Urinary bladder (tissue), 4 donors: ENCODE results near the gene TM4SF18. TPM values are rescaled to one million over a fixed set of nuclear protein-coding genes. Genes with fewer than 3 reads are reported as not detected.
"Not testable (repeated sequence)": the region's sequence is repeated elsewhere in the genome, so short reads cannot be mapped to it uniquely, and the experiment has no call there.

Experiments
- DNase-seq: peaks from one replicate; pipeline ENCODE4 v3.0.0-alpha.2; 2015; ENCODE audit errors: extremely low spot score
- H3K27ac ChIP-seq: one replicate; pipeline ENCODE4 v1.5.1; 2013; ENCODE audit warnings: low read depth, mild to moderate bottlenecking, moderate library complexity
- H3K36me3 ChIP-seq: one replicate; pipeline ENCODE4 v1.6.1; 2013; ENCODE audit warnings: mild to moderate bottlenecking, moderate library complexity; ENCODE audit not compliant: insufficient read depth
- H3K4me1 ChIP-seq: one replicate; pipeline ENCODE4 v1.6.1; 2013; ENCODE audit warnings: mild to moderate bottlenecking, moderate library complexity; ENCODE audit not compliant: insufficient read depth
- H3K4me3 ChIP-seq: one replicate; pipeline ENCODE4 v1.5.1; 2013; ENCODE audit warnings: low read depth, low read length
- WGBS: extraction: QIAGEN DNeasy Blood & Tissue Kit; methylation state at CpG from one replicate; pipeline ENCODE4 v1.1.7; 2013; 5-methylcytosine and 5-hydroxymethylcytosine counted together
- polyA plus RNA-seq: library from polyadenylated mRNA; stranded (reverse); fragments of 200-250 nt; gene quantifications from one replicate; pipeline ENCODE4 v1.2.3, GENCODE V29; 2013
- total RNA-seq: library from RNA; depleted of rRNA; stranded (reverse); fragments of >200 nt; gene quantifications from one replicate; pipeline ENCODE4 v1.2.3, GENCODE V29; 2014
- donor health status: healthy with polysubstance abuse.
- donor health status: healthy.

TM4SF18 gene
- total and polyA plus RNA-seq, 2 donors, result 3.2 to 33.4 TPM

DNA sequence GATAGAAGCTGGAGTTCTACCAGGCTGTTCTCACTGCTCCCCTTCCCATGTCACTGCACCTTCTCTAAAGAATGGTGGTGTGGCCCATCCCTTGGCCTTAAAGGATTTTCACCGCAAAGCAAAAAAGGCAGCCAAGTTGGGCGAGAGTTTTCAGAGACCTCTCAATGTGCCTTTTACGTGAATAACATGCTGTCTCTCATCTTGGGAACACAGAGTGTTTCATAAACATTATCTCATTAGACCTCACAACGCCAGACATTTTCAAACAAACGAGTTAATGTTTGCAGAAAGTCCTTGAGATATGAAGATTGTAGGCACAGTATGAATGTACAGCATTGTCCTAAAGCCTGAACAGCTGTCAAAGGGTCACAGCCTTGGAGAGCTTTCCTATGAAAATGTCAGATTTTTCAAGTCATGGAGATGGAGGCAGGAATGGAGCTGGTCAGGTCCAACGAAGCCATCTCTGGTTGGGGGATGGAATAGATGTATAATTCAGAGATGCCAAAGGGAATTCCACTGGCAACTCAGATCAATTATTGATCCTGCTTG, 22.7 kb upstream of the TM4SF18 start:
- Histone ChIP-seq H3K36me3 (no peaks in the 10 kb centered on the region), H3K4me3 (no peak overlapping the region), H3K4me1 (no peaks in the 10 kb centered on the region), H3K27ac (no peak overlapping the region)
- DNase-seq, result no peak
- 41% methylated on average over 6 of the region's 6 CpGs for WGBS

DNA sequence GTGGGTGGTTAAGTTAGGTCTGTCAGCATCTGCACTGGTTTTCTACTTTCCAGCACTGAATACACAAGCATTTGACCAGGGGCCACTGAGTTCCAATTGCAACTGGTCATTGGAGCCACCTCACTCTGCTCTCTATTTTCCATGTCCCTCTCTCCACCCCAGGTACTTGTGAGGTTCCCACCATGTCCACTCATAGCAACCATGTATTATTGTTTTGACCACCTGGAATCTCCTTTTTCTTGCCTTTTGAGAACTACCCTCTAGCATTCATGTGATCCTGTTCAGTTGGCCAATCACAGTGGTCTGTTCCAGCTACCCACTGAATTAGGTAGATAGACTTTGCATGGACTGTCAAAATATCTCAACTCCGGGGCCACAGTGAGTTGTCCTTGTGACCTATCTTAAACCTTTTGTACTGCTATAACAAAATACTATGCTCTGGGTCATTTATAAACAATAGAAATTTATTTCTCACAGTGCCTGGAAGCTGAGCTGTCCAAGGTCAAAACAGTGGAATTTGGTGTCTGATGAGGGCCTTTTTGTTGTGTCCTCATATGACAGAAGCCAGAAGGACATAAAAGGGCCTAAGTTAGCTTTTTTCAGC, 20.2 kb upstream of the TM4SF18 start:
- no peak for DNase-seq
- Histone ChIP-seq H3K4me1 (no peaks in the 10 kb centered on the region), H3K4me3 (no peak overlapping the region), H3K27ac (no peak overlapping the region), H3K36me3 (no peaks in the 10 kb centered on the region)
- 80% methylated on average over 1 of the region's 1 CpG for WGBS

DNA sequence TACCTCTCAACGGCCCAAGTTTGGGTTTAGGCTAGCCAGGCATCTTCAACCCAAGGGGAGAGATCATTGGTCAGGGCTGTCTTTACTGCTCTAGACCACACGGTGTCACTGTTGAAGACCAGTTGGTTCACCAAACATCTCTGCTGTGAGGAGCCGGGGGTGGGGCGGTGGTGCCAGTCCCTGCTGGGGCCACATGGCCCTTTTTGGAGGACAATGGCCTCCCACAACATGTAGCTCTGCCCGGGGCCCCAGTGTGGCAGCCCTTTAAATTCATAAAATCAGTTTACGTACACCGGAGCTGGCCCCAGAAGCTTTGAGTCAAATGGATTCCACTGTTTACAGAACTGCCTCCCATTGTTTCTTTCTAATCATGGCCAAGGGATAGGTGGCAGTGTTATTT, 19.1 kb upstream of the TM4SF18 start:
- no peak for DNase-seq
- no peak overlapping the region for H3K27ac ChIP-seq
- 49% methylated on average over 7 of the region's 7 CpGs for WGBS

DNA sequence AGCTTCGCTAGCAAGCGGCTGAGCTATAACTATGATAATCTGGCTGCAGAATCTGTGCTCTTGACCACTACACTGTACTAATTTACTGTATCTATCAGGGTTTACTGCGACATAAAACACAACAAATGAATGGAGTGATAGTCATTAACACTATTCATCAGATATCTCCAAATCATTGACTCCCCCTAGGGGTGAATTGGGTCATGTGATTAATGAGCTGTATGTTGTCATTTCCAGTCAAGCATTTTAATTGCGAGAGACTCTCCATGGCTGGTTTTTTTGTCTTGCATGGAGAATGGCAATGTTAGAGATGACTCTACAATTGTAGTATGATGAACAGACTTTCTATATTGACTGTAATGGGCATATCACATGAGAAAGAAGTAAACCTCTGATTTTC, 10.5 kb upstream of the TM4SF18 start:
- Histone ChIP-seq H3K4me3 (no peak overlapping the region), H3K27ac (no peak overlapping the region), H3K4me1 (no peaks in the 10 kb centered on the region), H3K36me3 (no peaks in the 10 kb centered on the region)
- no peak for DNase-seq
- 91% methylated on average over 4 of the region's 4 CpGs for WGBS

More for the DNA sequence above, 19.1 kb upstream of the TM4SF18 start:
- no peaks in the 10 kb centered on the region for H3K4me1 ChIP-seq
- H3K4me3 ChIP-seq, result no peak overlapping the region
- H3K36me3 ChIP-seq, result no peaks in the 10 kb centered on the region

DNA sequence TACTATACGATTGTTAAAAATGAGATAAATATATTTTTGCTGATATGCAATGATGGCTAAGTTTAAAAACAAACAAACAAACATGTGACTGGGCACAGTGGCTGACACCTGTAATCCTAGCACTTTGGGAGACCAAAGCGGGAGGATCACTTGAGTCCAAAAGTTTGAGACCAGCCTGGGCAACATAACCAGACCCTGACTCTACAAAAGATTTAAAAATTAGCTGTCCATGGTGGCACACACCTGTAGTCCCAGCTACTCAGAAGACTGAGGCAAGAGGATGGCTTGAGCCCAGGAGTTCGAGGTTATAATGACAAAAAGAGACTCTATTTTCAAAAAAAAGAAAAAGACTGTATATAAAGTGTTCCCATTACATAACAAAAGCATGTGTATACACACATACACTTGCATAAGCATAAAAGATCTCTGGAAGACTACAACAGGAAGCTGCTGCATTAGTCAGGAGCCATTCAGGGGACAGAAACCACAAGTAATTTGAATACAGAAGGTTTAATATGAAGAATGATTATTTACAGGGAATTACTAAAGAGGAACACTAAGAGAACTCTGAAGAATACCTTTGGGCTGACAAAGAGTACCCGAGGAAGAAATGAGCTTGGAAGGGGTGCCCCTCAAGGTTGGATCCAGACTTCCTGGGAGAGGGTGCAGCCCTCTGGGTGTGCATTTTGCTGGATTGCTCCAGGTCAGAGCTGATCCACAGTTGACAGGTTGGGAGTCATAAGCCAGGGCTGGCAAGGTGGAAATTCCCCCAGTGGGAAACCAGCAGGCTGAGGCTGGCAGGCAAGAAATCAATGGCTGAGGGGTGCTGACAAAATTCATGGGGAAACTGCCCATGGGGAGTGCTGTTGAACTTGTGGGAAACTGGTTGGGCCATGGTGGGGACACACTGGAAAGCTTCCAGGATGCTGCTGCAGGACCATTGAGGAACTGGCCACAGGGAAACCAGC, 9.3 kb upstream of the TM4SF18 start:
- Histone ChIP-seq H3K4me1 (no peaks in the 10 kb centered on the region), H3K27ac (no peak overlapping the region), H3K36me3 (no peaks in the 10 kb centered on the region), H3K4me3 (no peak overlapping the region)
- WGBS, result 82% methylated on average over 4 of the region's 4 CpGs
- no peak for DNase-seq

DNA sequence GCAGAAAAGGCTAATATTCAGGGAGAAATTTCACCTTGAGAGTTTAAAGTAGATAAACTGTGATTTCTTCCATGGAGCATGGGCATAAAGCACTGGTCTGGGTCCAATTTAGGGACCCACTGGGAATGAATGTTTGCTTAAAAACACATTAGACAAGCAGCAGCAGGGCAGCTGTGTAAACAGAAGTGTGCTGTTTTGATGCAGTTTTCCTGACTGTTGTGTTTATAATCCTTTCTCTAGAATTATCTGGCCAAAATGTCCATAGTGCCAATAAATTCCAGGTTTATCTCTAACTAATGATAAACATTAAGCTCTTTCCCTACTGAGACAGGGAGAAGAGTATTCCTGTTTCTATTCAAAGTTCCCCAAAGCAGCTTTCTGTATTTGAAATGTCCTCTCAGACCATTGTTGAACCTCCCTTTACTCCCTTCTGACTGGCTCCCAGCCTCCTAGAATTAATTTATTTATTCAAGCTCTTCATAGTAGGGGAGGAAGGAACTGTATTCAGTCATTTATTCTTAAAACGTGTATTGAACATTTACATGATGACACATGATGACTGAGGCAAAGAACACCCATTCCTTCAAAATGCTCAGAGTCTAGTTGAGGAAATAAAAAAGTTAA, 7.0 kb upstream of the TM4SF18 start:
- Histone ChIP-seq H3K27ac (peak overlapping the region; percentile 59), H3K4me1 (no peaks in the 10 kb centered on the region), H3K4me3 (no peak overlapping the region), H3K36me3 (no peaks in the 10 kb centered on the region)
- WGBS, result 23% methylated on average over 1 of the region's 1 CpG
- DNase-seq, result no peak

DNA sequence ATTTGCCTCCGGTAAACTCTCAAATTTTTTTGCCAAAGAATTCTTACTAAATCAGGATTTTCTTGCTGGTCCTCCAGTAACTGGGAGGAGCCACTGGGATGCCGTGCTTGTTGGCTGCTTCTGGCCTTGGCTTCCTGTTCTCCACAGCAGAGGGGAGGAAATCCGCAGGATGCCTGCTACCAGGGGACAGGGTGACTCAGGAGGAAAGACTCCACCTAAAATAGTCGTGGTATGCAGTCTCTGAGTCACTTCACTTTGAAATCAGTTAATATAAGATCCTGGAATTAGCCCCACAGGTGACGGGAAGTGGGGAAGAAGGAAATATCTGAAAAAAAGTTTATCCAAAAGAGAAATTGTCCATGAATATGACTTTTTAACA, 6.5 kb upstream of the TM4SF18 start:
- Histone ChIP-seq H3K4me3 (no peak overlapping the region), H3K27ac (no peak overlapping the region), H3K4me1 (no peaks in the 10 kb centered on the region), H3K36me3 (no peaks in the 10 kb centered on the region)
- DNase-seq, result no peak
- WGBS, result 7% methylated on average over 5 of the region's 5 CpGs

DNA sequence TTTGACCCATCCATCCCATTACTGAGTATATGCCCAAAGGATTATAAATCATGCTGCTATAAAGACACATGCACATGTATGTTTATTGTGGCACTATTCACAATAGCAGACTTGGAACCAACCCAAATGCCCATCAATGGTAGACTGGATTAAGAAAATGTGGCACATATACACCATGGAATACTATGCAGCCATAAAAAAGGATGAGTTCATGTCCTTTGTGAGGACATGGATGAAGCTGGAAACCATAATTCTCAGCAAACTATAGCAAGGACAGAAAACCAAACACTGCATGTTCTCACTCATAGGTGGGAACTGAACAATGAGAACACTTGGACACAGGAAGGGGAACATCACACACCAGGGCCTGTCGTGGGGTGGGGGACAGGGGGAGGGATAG, 4.0 kb upstream of the TM4SF18 start:
- H3K4me1 ChIP-seq, DNase-seq, H3K27ac ChIP-seq, H3K36me3 ChIP-seq, H3K4me3 ChIP-seq: not testable (repeated sequence)
- WGBS, result 81% methylated on average over 1 of the region's 1 CpG

DNA sequence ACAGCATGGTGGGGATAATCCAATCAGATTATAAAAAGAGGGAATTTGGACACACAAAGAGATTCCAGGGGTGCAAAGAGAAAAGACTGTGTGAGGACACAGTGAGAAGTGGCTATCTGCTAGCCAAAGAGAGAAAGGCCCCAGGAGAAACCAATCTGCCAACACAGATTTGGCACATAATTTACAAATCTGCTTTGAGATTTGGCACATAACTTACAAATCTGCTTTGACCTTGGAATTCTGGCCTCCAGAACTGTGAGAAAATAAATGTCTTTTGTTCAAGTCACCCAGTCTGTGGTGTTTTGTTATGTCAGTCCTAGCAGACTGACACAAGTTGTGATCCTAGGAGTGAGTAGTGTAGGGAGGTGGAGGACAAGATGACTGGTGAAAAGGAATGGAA, 3.5 kb upstream of the TM4SF18 start:
- H3K36me3 ChIP-seq, result no peaks in the 10 kb centered on the region
- H3K4me1 ChIP-seq, result no peaks in the 10 kb centered on the region
- no peak overlapping the region for H3K27ac ChIP-seq
- no peak overlapping the region for H3K4me3 ChIP-seq
- DNase-seq, result no peak

DNA sequence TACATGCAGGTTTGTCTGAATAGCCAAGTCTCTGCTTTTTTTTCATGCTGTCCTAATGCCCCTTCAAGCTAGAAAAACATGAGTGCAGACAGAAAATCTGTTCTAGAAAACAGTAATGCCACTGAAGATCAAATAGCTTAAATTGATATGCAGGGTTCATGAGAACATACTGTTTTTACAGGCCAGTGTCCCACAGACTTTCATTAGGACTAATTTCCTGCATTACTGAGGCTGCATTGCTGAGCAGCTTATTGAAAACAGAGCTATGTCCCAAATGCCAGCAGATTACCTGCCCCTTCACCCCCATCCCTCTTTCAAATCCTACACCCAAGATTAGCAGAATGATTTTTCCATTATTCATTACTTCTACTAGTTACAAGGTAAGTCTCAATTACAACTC, 665 bp downstream of the TM4SF18 start:
- no peak for DNase-seq
- no peak overlapping the region for H3K4me3 ChIP-seq
- H3K27ac ChIP-seq, result no peak overlapping the region
- H3K4me1 ChIP-seq, result no peaks in the 10 kb centered on the region
- H3K36me3 ChIP-seq, result no peaks in the 10 kb centered on the region

DNA sequence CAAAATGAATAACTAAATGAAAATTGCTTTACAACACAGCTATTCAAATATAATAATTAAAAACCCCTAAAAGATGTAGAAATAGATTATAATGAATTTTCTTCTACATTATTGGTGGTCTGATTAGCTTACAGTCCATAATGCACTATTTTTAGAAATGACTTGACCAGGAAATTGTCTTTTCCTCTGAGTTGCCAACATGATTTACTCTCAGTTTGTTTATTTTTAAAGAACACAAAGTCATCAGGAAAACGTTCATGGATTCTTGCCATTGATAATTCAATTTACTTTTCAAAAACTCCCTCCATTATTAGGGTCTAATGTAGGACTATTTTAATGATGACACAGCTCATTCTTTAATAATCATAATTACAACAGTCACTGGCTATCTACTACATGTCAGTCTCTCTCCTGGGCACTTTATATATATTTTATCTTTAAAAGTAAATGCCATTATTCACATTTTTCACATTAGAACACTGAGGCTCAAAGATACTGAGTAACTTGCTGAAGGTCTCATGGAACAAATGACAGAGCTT, 1.1 kb downstream of the TM4SF18 start:
- H3K4me1 ChIP-seq, result no peaks in the 10 kb centered on the region
- H3K36me3 ChIP-seq, result no peaks in the 10 kb centered on the region
- no peak for DNase-seq
- H3K4me3 ChIP-seq, result no peak overlapping the region
- 9% methylated on average over 1 of the region's 1 CpG for WGBS
- no peak overlapping the region for H3K27ac ChIP-seq

DNA sequence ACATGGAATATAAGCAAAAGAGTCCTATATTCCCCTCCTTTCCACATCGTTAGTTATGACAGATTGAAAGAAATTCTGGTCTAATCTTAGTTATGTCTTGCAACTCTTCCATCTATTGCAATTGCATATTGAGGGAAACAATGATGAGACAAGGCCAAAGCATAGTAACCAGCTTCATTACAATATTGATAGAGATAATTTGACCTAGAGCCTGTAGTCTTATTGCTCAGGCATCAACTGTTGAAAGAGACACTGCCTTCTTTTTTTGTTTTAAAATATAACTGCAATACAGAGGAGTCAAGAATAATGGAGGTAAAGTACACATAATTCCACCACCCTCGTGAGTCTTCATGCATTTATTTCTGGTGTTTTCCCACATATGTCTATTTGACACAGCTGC, 2.0 kb downstream of the TM4SF18 start:
- Histone ChIP-seq H3K4me3 (no peak overlapping the region), H3K4me1 (no peaks in the 10 kb centered on the region), H3K36me3 (no peaks in the 10 kb centered on the region), H3K27ac (no peak overlapping the region)
- no peak for DNase-seq
- WGBS, result 78% methylated on average over 2 of the region's 2 CpGs

DNA sequence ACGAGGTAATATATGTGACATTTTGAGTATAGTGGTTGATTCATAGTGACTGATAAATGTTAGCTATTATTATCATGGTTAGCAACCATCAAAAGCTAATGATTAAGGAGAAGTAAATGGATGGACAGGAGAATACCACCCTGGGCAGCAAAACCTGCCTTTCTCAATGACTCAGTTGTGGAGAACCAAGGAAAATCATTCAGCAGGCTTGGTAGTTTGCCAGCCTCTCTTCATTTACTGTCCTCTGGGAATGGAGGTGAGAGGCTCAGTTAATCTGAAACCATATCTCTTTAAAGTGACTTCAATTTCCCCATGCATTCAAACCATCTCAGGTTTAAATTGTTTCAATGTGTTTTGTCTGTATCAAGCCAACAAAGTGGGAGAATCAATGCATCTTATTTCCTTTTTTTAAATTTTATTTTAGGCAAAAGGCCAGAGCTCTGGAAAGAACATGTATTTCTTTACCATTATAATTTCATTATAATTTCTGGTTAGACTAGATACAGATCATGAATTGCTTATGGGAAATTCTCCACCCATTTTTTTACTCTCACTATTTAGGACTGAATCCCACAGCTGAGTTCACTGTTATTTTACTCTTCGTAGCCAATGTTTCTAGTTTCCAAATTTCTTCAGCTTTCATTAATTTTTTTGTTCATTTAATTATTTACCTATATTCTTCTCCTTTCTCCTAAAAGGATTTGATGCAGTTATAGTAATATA, 2.7 kb downstream of the TM4SF18 start:
- 89% methylated on average over 2 of the region's 2 CpGs for WGBS
- no peak for DNase-seq
- no peaks in the 10 kb centered on the region for H3K36me3 ChIP-seq
- no peak overlapping the region for H3K4me3 ChIP-seq
- H3K4me1 ChIP-seq, result no peaks in the 10 kb centered on the region
- no peak overlapping the region for H3K27ac ChIP-seq
